ENCODE measurements around the gene ITGA6.

Gene ITGA6

DNA sequence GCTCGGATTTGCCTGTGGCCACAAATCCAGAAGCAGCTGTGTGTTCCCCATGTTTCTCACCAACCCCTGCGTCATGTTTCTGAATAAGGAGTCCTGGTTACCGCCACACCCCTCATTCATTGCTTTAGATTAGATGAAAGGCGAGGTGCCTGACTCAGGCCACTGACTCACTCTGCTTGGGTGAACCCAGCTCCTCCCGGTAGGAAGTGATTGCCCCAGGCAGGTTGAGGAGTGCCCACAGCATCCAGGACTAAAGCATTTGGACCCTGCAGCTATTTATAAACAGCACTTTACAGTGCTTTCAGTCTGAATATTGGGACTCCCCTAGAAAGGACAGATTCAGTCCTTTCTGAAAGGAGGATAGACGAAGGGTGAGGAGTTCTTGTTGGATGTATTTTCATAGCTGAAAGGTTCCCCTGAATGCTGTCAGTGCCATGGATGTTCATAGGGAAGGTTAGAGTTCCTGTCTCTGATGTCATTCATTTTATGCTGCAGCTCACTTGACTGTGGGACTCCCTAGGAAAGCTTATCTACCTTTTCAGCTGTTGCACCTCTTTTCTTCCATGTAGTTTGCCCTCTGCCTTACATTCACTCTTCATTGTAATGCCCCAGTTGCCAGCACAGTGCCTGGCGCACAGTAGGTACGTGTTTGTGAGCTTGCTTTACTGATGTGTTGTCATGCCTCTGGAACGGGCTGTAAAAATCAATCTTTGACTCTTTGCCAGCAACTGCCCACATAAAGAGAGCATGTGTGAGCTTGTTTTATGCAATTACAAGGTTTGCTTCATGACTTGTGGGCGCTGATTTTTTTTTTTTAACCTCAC, 14.9 kb downstream of the ITGA6 start:
- no peak for TF ChIP-seq ZFX (IDR thresholded peaks at IDR 0.05; ENCODE audit: borderline replicate concordance)
- TF ChIP-seq, protein P1, sequence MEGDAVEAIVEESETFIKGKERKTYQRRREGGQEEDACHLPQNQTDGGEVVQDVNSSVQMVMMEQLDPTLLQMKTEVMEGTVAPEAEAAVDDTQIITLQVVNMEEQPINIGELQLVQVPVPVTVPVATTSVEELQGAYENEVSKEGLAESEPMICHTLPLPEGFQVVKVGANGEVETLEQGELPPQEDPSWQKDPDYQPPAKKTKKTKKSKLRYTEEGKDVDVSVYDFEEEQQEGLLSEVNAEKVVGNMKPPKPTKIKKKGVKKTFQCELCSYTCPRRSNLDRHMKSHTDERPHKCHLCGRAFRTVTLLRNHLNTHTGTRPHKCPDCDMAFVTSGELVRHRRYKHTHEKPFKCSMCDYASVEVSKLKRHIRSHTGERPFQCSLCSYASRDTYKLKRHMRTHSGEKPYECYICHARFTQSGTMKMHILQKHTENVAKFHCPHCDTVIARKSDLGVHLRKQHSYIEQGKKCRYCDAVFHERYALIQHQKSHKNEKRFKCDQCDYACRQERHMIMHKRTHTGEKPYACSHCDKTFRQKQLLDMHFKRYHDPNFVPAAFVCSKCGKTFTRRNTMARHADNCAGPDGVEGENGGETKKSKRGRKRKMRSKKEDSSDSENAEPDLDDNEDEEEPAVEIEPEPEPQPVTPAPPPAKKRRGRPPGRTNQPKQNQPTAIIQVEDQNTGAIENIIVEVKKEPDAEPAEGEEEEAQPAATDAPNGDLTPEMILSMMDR (IDR thresholded peaks at IDR 0.05) = no peak
- H3K27ac ChIP-seq = no peak overlapping the region

DNA sequence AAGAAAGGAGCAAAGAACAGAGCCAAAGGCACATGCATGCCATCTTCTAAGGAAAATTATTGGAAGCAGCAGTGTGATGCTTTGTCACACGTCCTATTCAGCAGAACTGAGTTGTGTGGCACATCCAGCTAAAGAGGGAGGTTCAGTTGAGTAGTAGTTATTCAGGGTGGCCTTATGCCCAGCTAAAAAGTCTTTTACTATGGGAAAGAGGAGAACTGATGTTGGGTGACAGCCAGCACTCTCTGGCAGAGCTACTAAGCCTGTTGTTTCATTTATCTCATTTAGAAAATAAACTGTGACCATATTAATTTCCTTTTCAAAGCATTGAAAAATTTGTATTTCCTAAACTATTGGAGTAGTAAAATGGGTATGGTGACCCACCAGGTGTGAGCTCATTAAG, 18.5 kb downstream of the ITGA6 start:
- H3K27ac ChIP-seq = no peak overlapping the region
- TF ChIP-seq, protein P1 (IDR thresholded peaks at IDR 0.05) = no peak
- TF ChIP-seq ZFX (IDR thresholded peaks at IDR 0.05; ENCODE audit: borderline replicate concordance) = no peak

DNA sequence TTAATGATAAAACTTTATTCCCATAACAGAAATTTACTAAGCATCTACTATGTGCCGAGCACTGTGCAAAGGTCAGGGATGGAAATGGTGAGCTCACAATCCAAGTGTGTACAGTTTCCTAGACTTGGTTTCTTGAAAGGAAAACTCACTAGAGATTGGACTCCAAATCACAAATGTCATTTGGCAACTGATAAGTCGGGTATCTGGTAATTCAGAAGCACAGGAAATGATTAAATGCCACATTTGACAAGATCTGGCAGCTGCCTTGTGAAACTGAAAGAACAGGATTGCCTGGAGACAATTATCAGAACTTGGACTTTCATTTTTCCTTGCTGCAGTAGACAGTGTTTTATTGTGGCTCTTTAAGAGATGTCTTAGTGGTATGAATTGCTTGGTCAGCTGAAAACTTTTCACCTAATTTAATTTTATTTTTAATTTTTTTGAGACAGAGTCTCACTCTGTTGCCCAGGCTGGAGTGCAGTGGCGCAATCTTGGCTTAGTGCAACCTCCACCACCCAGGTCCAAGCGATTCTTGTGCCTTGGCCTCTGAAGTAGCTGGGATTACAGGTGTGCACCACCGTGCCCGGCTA, 19.2 kb downstream of the ITGA6 start:
- TF ChIP-seq ZFX (IDR thresholded peaks at IDR 0.05; ENCODE audit: borderline replicate concordance) = no peak
- TF ChIP-seq, protein P1 (IDR thresholded peaks at IDR 0.05) = no peak
- no peak overlapping the region for H3K27ac ChIP-seq

DNA sequence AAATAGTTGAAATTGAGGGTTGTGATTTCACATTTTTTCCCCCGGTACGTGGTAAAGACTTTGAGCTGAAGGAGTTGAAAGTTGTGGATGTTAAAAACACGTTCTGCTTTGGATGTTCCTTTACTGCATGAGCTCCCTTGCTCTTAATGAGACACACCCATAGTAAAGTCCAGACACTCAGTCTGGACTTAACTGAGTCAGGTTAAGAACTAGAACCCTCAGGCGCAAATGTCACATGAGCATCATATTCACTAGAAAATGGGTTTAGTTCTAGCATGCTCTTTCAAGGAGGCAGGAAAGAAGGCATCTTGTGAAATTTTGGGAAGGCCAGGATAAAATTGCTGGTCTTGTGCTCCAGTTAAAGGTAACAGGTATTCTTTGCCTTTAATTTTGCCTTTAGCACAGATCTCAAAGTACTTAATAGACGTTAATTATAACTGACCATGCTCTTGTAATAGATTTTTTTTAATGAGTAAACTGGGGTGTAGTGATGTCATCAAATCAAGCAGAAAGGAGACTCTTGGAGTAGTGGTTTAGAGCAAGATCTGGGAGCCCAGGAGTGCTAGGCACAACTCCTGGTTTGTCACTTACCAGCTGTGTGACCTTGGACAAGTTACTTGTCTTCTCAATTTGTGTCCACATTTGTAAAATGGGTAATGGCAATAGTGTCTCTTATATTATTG, 20.6 kb downstream of the ITGA6 start:
- TF ChIP-seq, protein P1 (IDR thresholded peaks at IDR 0.05) = no peak
- TF ChIP-seq ZFX (IDR thresholded peaks at IDR 0.05; ENCODE audit: borderline replicate concordance) = no peak
- no peak overlapping the region for H3K27ac ChIP-seq

DNA sequence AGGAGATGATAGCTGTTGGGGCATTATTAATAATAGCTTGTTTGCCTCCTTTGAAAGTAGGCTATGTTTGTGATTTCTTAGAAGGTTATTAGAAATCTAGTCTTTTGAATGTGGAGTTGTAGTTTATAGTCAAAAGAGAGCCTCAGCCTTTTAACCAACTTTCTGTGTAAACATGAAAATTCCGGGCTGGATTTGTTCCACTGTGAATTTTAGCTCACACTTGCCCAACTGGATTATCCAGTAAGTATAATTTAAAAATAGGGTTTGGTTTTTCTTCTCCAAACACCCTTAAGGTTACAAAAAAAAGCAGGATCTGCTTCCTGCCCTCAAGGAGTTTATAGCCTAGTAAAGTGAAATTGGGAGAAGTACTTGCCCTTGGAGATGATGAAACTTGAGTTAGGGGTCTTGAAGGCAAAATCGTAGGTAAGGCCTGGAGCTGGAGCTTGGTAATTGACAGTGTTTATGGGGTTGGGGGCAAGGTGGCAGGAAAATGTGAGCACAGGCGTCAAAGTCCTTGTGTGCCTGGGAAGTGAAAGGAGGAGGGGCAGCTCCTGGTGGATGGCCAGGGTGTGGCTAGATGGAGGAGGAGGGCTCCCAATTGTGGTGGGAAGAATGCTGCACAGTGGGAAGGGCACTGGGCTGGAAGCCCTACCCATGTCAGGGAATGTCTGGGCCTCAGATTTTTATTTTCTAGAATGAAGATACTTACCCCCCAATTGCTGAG, 21.3 kb downstream of the ITGA6 start:
- TF ChIP-seq, protein P1 (IDR thresholded peaks at IDR 0.05) = no peak
- no peak for TF ChIP-seq ZFX (IDR thresholded peaks at IDR 0.05; ENCODE audit: borderline replicate concordance)
- H3K27ac ChIP-seq = no peak overlapping the region

DNA sequence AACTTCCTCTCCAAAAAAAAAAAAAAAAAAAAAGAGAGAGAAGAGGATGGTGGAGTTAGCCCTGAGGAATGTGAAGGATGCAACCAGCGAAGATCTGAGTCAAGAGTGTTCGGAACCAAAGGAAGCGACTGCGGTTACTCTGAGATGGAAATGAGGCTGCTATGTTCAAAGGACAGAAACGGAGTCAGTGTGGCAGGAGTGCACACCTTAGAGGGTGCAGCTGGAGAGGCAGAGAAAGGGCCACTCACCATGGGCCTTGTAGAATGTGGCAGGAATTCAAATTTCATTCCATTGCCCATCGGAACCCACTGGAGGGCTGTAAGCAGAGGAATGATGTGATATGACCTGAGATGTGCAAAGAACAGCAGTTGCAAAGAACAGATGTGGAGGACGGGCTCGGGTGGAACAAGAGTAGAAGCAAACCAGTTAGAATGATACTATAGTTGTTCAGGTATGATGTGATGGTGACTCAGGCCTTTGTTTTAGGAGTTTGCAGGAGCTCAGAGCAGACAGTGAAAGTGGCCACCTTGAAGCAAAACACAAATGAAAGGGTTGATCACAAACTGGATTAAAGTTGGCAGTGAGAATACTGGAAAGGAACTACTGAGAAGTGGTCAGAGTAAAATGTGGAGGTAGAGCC, 22.6 kb downstream of the ITGA6 start:
- TF ChIP-seq, protein P1 (IDR thresholded peaks at IDR 0.05) = no peak
- TF ChIP-seq ZFX (IDR thresholded peaks at IDR 0.05; ENCODE audit: borderline replicate concordance) = no peak

More for the DNA sequence above, 22.6 kb downstream of the ITGA6 start:
- H3K27ac ChIP-seq = no peak overlapping the region

All from 22Rv1 (cell line).